Measurements from ENCODE around the gene JAKMIP3.

DNA sequence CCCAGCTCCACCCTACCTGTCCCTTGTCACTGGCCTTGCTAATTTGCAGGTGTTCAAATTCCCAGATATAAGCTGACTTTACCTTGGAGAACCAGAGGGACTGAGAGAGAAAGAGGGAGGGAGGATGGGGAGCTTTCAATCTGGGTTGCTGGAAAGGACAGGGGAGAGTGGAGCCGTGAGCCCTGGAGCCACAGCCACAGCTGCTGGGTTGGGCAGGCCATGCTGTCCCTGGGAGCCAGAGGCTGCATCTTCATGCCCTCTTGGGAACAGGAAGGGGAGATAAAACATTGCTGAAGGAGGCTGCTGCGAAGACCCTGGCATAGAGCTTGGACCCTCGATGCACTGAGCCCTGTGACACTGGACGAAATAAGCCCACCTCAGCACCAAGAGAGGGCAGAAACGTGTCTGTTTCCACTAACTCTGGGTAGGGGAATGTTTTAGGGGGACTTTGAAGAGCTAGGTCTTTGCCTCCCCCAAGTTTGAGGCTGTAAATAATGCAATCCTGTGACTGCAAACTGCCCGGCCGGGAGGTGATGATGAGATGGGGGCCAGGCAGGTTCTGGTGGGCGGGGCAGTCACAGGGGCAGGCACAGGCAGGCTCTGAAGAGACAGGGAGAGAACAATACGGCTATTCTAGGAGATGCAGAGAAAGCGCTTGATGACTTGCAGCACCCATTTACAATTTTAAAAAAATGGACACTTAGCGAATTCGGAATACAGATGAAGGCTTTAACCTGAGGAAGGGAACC, 5.8 kb upstream of the JAKMIP3 start:
- TF ChIP-seq POLR2AphosphoS5 (IDR thresholded peaks at IDR 0.05): no peak
- no peak for TF ChIP-seq POLR2A (IDR thresholded peaks at IDR 0.05)
- TF ChIP-seq, protein P1, sequence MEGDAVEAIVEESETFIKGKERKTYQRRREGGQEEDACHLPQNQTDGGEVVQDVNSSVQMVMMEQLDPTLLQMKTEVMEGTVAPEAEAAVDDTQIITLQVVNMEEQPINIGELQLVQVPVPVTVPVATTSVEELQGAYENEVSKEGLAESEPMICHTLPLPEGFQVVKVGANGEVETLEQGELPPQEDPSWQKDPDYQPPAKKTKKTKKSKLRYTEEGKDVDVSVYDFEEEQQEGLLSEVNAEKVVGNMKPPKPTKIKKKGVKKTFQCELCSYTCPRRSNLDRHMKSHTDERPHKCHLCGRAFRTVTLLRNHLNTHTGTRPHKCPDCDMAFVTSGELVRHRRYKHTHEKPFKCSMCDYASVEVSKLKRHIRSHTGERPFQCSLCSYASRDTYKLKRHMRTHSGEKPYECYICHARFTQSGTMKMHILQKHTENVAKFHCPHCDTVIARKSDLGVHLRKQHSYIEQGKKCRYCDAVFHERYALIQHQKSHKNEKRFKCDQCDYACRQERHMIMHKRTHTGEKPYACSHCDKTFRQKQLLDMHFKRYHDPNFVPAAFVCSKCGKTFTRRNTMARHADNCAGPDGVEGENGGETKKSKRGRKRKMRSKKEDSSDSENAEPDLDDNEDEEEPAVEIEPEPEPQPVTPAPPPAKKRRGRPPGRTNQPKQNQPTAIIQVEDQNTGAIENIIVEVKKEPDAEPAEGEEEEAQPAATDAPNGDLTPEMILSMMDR (IDR thresholded peaks at IDR 0.05): no peak
- TF ChIP-seq EP300 (IDR thresholded peaks at IDR 0.05): no peak
